Fibroblast of lung (primary cell): ENCODE measurements around the gene PRPF8. TPM values are rescaled to one million over a fixed set of nuclear protein-coding genes. Genes with fewer than 3 reads are reported as not detected.
A peak's percentile ranks its signal among the peaks of the same experiment; 100 is the strongest.

Source experiments
- DNase-seq, 2 donors: peaks; one replicate each; pipeline versions ENCODE4 v3.0.0 to v3.0.0-alpha.2; 2010; ENCODE audit warnings: low read depth in 2 of 2
- H2AFZ ChIP-seq: 2 replicates; pipeline ENCODE4 v1.5.1; 2012; ENCODE audit warnings: low read length, control low read depth, inconsistent platforms
- H3K27ac ChIP-seq: 2 replicates; pipeline ENCODE4 v1.5.1; 2011; ENCODE audit warnings: low read length, control low read depth; ENCODE audit not compliant: insufficient read depth
- H3K27me3 ChIP-seq: 2 replicates; pipeline ENCODE4 v1.5.1; 2011; ENCODE audit warnings: mild to moderate bottlenecking, low read length; ENCODE audit not compliant: control insufficient read depth, insufficient read depth
- H3K36me3 ChIP-seq: 2 replicates; pipeline ENCODE4 v1.5.1; 2011; ENCODE audit warnings: low read length; ENCODE audit not compliant: control insufficient read depth, insufficient read depth
- H3K4me1 ChIP-seq: 2 replicates; pipeline ENCODE4 v1.5.1; 2011; ENCODE audit warnings: low read length; ENCODE audit not compliant: control insufficient read depth, insufficient read depth; ENCODE audit errors: extremely low read depth
- H3K4me2 ChIP-seq: 2 replicates; pipeline ENCODE4 v1.5.1; 2011; ENCODE audit warnings: low read length, control low read depth; ENCODE audit not compliant: insufficient read depth; ENCODE audit errors: extremely low read depth
- H3K4me3 ChIP-seq, 4 experiments: fragments of 200-600 bp in 1 of 4; sonication (generic) in 1 of 4; replicated peaks in 1 of 4; 2 replicates each; pipeline ENCODE4 v1.5.1; 2011 to 2016; ENCODE audit warnings: low read length in 4 of 4, low read depth in 3 of 4, mild to moderate bottlenecking in 3 of 4, control low read depth in 2 of 4, inconsistent platforms in 1 of 4, mixed read lengths in 1 of 4; ENCODE audit not compliant: insufficient read depth in 1 of 4; ENCODE audit errors: control extremely low read depth in 1 of 4
- H3K79me2 ChIP-seq: 2 replicates; pipeline ENCODE4 v1.5.1; 2012; ENCODE audit warnings: mild to moderate bottlenecking, low read length, inconsistent platforms; ENCODE audit not compliant: control insufficient read depth, insufficient read depth
- H3K9ac ChIP-seq: 2 replicates; pipeline ENCODE4 v1.5.1; 2011; ENCODE audit warnings: mild to moderate bottlenecking, low read length, control low read depth; ENCODE audit not compliant: insufficient read depth
- H3K9me3 ChIP-seq: 2 replicates; pipeline ENCODE4 v1.5.1; 2012; ENCODE audit warnings: low read depth, low read length; ENCODE audit not compliant: control insufficient read depth, insufficient read depth
- H4K20me1 ChIP-seq: 2 replicates; pipeline ENCODE4 v1.5.1; 2011; ENCODE audit warnings: low read length; ENCODE audit not compliant: control insufficient read depth, insufficient read depth; ENCODE audit errors: extremely low read depth
- CTCF ChIP-seq, 2 donors: IDR thresholded peaks in 1 of 2; conservative IDR thresholded peaks in 1 of 2; 1 replicate in 1 of 2; 2 replicates in 1 of 2; pipeline ENCODE4 v1.5.1; 2011 to 2012; ENCODE audit warnings: low read length in 2 of 2, control low read depth in 1 of 2, inconsistent platforms in 1 of 2, low read depth in 1 of 2, mild to moderate bottlenecking in 1 of 2
- EZH2 ChIP-seq: IDR thresholded peaks from 2 replicates; pipeline ENCODE4 v1.5.1; 2012; ENCODE audit warnings: low read length, control low read depth, mild to moderate bottlenecking; ENCODE audit errors: missing control alignments
- polyA plus RNA-seq, 2 donors: library from polyadenylated mRNA; depleted of rRNA in 1 of 2; stranded (reverse) in 1 of 2; unstranded in 1 of 2; fragments of >200 nt; gene quantifications; 2 replicates each; pipeline ENCODE4 v1.2.1, GENCODE V29; 2011 to 2012; ENCODE audit warnings: missing spikeins in 1 of 2
- total RNA-seq: library from RNA; depleted of rRNA; stranded (reverse); fragments of >200 nt; gene quantifications from 2 replicates; pipeline ENCODE4 v1.2.1, GENCODE V29; 2014

PRPF8 gene
- total and polyA plus RNA-seq, 2 donors (not counting 1 experiment from before 2014, with no cell fraction given): 88.9 to 122 TPM

GRCh38 chr17:1620486-1620885 lies 64.2 kb downstream of the PRPF8 start:
- TF ChIP-seq CTCF (conservative IDR thresholded peaks at IDR 0.05 in 1 of 2, IDR thresholded peaks at IDR 0.05 in 1 of 2; ENCODE audit: low read depth in 1 of 2, low read length in 2 of 2): no peak
- no peak for TF ChIP-seq EZH2
- Histone ChIP-seq H3K9ac (no peak overlapping the region), H3K79me2 (no peaks in the 10 kb centered on the region), H3K36me3 (no peaks in the 10 kb centered on the region), H2AFZ (no peak overlapping the region), H3K4me1 (no peaks in the 10 kb centered on the region), H3K9me3 (no peaks in the 10 kb centered on the region), H3K4me2 (no peak overlapping the region), H3K4me3 (no peak overlapping the region), H3K27ac (no peak overlapping the region), H4K20me1 (no peaks in the 10 kb centered on the region), H3K27me3 (no peaks in the 10 kb centered on the region)
- DNase-seq: no peak

DNA sequence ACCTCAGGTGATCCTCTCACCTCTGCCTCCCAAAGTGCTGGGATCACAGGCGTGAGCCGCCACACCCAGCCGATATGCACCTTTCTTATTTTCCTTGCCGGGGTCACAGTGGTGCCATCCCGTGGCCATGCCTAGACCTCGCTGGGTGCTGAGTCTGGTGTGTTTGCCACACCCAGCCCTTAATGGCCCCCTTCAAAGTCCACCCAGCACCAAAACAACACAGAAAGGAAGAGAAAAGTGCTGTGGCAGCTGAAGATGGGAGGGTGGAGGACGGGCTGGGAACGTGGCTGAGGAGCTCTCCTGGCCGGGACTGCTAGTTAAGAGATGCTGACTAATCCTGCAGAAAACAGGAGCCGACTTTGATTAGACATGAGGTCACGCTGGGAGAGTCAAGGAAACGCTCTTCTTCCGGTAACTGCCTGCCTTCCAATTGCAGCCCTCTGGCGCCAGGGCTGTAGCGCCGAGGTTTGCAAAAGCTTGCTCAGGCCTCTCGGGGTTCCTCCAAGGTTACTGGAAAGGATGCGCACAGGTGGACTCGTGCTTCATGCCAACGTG lies 67.0 kb downstream of the PRPF8 start:
- H3K9ac ChIP-seq: no peak overlapping the region
- H3K79me2 ChIP-seq: no peaks in the 10 kb centered on the region
- no peak overlapping the region for H3K4me2 ChIP-seq
- no peak overlapping the region for H3K27ac ChIP-seq
- no peak for TF ChIP-seq CTCF (conservative IDR thresholded peaks at IDR 0.05 in 1 of 2, IDR thresholded peaks at IDR 0.05 in 1 of 2; ENCODE audit: low read depth in 1 of 2, low read length in 2 of 2)
- no peak for TF ChIP-seq EZH2
- no peaks in the 10 kb centered on the region for H3K27me3 ChIP-seq
- no peak overlapping the region for H2AFZ ChIP-seq
- DNase-seq: peak; percentile 32 to 89
- no peaks in the 10 kb centered on the region for H3K4me1 ChIP-seq
- H4K20me1 ChIP-seq: no peaks in the 10 kb centered on the region
- no peak overlapping the region for H3K4me3 ChIP-seq
- no peaks in the 10 kb centered on the region for H3K9me3 ChIP-seq
- H3K36me3 ChIP-seq: no peaks in the 10 kb centered on the region

- Histone ChIP-seq H3K9me3 (no peaks in the 10 kb centered on the region), H3K4me1 (no peaks in the 10 kb centered on the region), H3K79me2 (no peaks in the 10 kb centered on the region), H3K4me2 (no peak overlapping the region), H3K27me3 (no peaks in the 10 kb centered on the region), H3K36me3 (no peaks in the 10 kb centered on the region), H4K20me1 (no peaks in the 10 kb centered on the region), H2AFZ (no peak overlapping the region), H3K9ac (no peak overlapping the region), H3K4me3 (no peak overlapping the region), H3K27ac (no peak overlapping the region)
- DNase-seq: no peak
- TF ChIP-seq EZH2: no peak
- TF ChIP-seq CTCF (conservative IDR thresholded peaks at IDR 0.05 in 1 of 2, IDR thresholded peaks at IDR 0.05 in 1 of 2; ENCODE audit: low read depth in 1 of 2, low read length in 2 of 2): no peak
Observed at GRCh38 chr17:1616101-1616500, 68.6 kb downstream of the PRPF8 start.
